GM12892 (cell line): ENCODE results near the gene MSANTD3.

ENCODE experiments used
- DNase-seq: peaks from one replicate; pipeline ENCODE4 v3.0.0; 2011; ENCODE audit not compliant: insufficient read length
- FAIRE-seq: peaks from 2 replicates; lab custom pipeline; 2011; peaks lifted over from hg19 to GRCh38; lab: Jason Lieb, UNC
- POLR2A ChIP-seq: IDR thresholded peaks from 2 replicates; pipeline ENCODE4 v1.6.1; 2011; ENCODE audit warnings: low read depth, low read length, control low read depth
- POLR2AphosphoS5 ChIP-seq: IDR thresholded peaks from 2 replicates; pipeline ENCODE4 v1.6.1; 2011; ENCODE audit warnings: low read depth, low read length, control low read depth
- TAF1 ChIP-seq: IDR thresholded peaks from 2 replicates; pipeline ENCODE4 v1.6.1; 2011; ENCODE audit warnings: low read depth, mild to moderate bottlenecking, control low read depth, low read length, borderline replicate concordance

Gene MSANTD3

GRCh38 chr9:100498592-100498991, 71.6 kb downstream of the MSANTD3 start:
- DNase-seq (no peak), FAIRE-seq (no peak)
- TF ChIP-seq POLR2A (no peak), POLR2AphosphoS5 (no peak), TAF1 (no peak)

GRCh38 chr9:100499460-100499859, 72.5 kb downstream of the MSANTD3 start:
- TF ChIP-seq POLR2AphosphoS5 (no peak), TAF1 (no peak)
- DNase-seq (no peak), FAIRE-seq (no peak)

- FAIRE-seq (no peak), DNase-seq (no peak)
- no peak for TF ChIP-seq POLR2AphosphoS5
- no peak for TF ChIP-seq TAF1
- TF ChIP-seq POLR2A = no peak
Observed at GRCh38 chr9:100499866-100500265, 72.9 kb downstream of the MSANTD3 start.
